HUES48 (cell line): ENCODE measurements around the gene TRMT61A.

Experiments used
- H3K27ac ChIP-seq: one replicate; pipeline ENCODE4 v1.7.0; 2013; ENCODE audit warnings: low read depth, low read length, inconsistent platforms
- H3K27me3 ChIP-seq: 2 replicates; pipeline ENCODE4 v1.6.1; 2013; ENCODE audit warnings: mild to moderate bottlenecking, low read length; ENCODE audit not compliant: control insufficient read depth, insufficient read depth
- H3K36me3 ChIP-seq: 2 replicates; pipeline ENCODE4 v1.6.1; 2013; ENCODE audit warnings: low read length; ENCODE audit not compliant: control insufficient read depth, insufficient read depth
- H3K4me1 ChIP-seq: 2 replicates; pipeline ENCODE4 v1.6.1; 2013; ENCODE audit warnings: mild to moderate bottlenecking, low read length; ENCODE audit not compliant: control insufficient read depth, insufficient read depth
- H3K4me3 ChIP-seq: 2 replicates; pipeline ENCODE4 v1.5.1; 2013; ENCODE audit warnings: mild to moderate bottlenecking, low read depth, low read length
- H3K9ac ChIP-seq: 2 replicates; pipeline ENCODE4 v1.6.1; 2013; ENCODE audit warnings: mild to moderate bottlenecking, low read depth, low read length, moderate library complexity
- H3K9me3 ChIP-seq: 2 replicates; pipeline ENCODE4 v1.6.1; 2013; ENCODE audit warnings: low read length; ENCODE audit not compliant: control insufficient read depth, insufficient read depth

Gene TRMT61A

GRCh38 chr14:103563844-103564505 lies 35.0 kb downstream of the TRMT61A start:
- Histone ChIP-seq H3K4me1 (peaks cover 6% of the 10 kb centered on the region; the same call in 1 of the 2 replicates), H3K27ac (no peak overlapping the region), H3K36me3 (peaks cover 18% of the 10 kb centered on the region), H3K9me3 (no peaks in the 10 kb centered on the region), H3K4me3 (peak overlapping the region; percentile 85), H3K9ac (0 out of 2 replicates have a peak overlapping the region, but pooled peaks have one; percentile 95), H3K27me3 (no peaks in the 10 kb centered on the region)

DNA sequence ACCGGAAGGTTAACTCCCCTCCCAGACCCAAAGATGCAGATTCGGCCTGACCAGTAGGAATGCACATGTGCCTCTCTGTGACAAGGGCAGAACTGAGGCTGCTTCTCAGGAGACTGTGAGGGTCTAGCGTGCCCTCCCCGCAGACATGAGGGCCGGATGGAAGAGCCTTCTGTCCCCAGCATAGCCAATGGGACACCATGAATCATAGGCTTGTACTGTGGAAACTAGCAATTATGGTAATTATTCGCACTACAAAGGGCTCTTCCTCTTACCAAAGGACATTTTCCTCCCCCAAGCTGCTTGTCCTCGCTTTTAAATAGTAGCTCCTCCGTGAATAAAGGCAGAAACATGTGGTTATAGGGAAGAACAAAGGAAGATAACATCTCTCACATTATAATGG lies 40.0 kb downstream of the TRMT61A start:
- Histone ChIP-seq H3K9me3 (no peaks in the 10 kb centered on the region), H3K27me3 (no peaks in the 10 kb centered on the region), H3K9ac (no peak overlapping the region), H3K4me3 (no peak overlapping the region), H3K4me1 (peaks cover 6% of the 10 kb centered on the region; the same call in 1 of the 2 replicates), H3K27ac (peak overlapping the region; percentile 39), H3K36me3 (0 out of 2 replicates have a peak, but pooled peaks cover under 1% of the 10 kb centered on the region)

- Histone ChIP-seq H3K27ac (peak overlapping the region; percentile 39), H3K4me1 (peaks cover 6% of the 10 kb centered on the region; the same call in 1 of the 2 replicates), H3K36me3 (peaks cover 5% of the 10 kb centered on the region; the same call in 1 of the 2 replicates), H3K9me3 (no peaks in the 10 kb centered on the region), H3K4me3 (no peak overlapping the region), H3K9ac (no peak overlapping the region), H3K27me3 (no peaks in the 10 kb centered on the region)
Measured at GRCh38 chr14:103569408-103569807, 40.4 kb downstream of the TRMT61A start.

GRCh38 chr14:103574104-103574503 lies 45.1 kb downstream of the TRMT61A start:
- H3K9ac ChIP-seq, result no peak overlapping the region
- peaks cover 33% of the 10 kb centered on the region for H3K36me3 ChIP-seq
- H3K27ac ChIP-seq, result no peak overlapping the region
- no peaks in the 10 kb centered on the region for H3K27me3 ChIP-seq
- H3K4me1 ChIP-seq, result 0 out of 2 replicates have a peak, but pooled peaks cover 1% of the 10 kb centered on the region
- H3K9me3 ChIP-seq, result no peaks in the 10 kb centered on the region
- H3K4me3 ChIP-seq, result no peak overlapping the region

DNA sequence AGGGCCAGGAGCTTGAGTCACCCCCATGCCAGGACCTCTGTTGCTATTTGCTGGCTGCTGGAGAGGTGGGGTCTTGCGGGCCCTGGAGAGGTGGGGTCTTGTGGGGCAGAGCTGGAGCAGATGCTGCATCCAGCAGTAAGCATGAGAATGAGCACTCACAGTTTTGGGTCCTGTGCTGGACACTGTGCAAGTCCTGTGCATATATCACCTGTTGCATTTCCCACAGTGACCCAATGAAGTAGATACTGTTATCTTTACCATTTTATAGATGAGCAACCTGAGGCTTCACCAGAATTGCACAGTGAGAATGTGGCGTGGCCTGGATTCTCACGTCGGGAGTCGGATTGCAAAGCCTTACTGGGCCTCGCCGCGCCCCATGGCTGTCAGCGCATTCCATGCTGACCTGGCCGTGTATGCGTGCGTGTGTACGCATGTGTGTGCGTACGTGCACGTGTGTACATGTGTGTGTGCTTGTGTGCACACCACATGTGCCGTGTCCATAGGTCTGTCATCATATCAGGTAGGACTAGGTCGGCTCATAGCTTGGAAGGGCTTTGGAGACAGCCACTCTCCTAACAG lies 45.8 kb downstream of the TRMT61A start:
- Histone ChIP-seq H3K9ac (no peak overlapping the region), H3K4me3 (no peak overlapping the region), H3K9me3 (no peaks in the 10 kb centered on the region), H3K4me1 (no peaks in the 10 kb centered on the region), H3K36me3 (peaks cover 33% of the 10 kb centered on the region), H3K27me3 (no peaks in the 10 kb centered on the region), H3K27ac (no peak overlapping the region)

GRCh38 chr14:103576371-103577024 lies 47.5 kb downstream of the TRMT61A start:
- Histone ChIP-seq H3K36me3 (peaks cover 33% of the 10 kb centered on the region), H3K9me3 (no peaks in the 10 kb centered on the region), H3K9ac (no peak overlapping the region), H3K27me3 (no peaks in the 10 kb centered on the region), H3K4me1 (no peaks in the 10 kb centered on the region), H3K27ac (peak overlapping the region; percentile 66), H3K4me3 (no peak overlapping the region)

DNA sequence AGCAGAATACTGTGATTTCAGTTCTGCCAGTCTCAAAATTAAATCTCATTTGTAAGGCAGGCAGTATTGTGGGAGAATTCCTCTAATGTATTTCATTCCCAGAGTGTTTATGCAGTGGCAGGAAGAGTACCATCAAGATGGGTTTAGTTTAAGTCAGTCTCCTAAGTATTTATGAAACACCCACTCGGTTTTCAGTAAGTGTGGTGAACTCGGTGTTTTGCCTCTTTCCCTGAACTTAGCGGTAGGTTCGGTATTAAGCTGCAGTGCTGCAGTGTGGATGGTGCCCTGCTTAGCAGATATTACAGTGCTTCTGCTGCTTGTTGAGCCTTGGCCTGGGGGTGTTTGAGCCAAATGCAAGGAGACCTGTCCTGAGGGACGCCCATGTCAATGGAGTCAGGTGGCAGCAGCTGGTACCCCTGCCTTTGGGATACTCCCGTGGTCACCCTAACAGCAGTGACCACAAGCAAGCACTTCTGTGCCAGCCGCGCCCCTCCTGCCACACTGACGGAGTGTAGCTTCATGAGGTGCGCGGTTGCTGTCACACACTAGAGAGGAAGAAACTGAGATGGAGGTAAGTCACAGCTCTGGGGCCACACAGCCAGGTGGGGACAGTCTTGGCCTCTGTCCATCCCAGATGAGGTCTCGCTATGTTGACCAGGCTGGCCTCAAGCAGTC lies 49.5 kb downstream of the TRMT61A start:
- H3K4me3 ChIP-seq, result no peak overlapping the region
- no peaks in the 10 kb centered on the region for H3K27me3 ChIP-seq
- H3K4me1 ChIP-seq, result no peaks in the 10 kb centered on the region
- no peaks in the 10 kb centered on the region for H3K9me3 ChIP-seq
- H3K9ac ChIP-seq, result no peak overlapping the region
- peaks cover 33% of the 10 kb centered on the region for H3K36me3 ChIP-seq
- H3K27ac ChIP-seq, result no peak overlapping the region

GRCh38 chr14:103581206-103581605 lies 52.2 kb downstream of the TRMT61A start:
- Histone ChIP-seq H3K27me3 (no peaks in the 10 kb centered on the region), H3K4me1 (no peaks in the 10 kb centered on the region), H3K36me3 (peaks cover 19% of the 10 kb centered on the region), H3K4me3 (no peak overlapping the region), H3K9ac (no peak overlapping the region), H3K27ac (no peak overlapping the region), H3K9me3 (no peaks in the 10 kb centered on the region)

DNA sequence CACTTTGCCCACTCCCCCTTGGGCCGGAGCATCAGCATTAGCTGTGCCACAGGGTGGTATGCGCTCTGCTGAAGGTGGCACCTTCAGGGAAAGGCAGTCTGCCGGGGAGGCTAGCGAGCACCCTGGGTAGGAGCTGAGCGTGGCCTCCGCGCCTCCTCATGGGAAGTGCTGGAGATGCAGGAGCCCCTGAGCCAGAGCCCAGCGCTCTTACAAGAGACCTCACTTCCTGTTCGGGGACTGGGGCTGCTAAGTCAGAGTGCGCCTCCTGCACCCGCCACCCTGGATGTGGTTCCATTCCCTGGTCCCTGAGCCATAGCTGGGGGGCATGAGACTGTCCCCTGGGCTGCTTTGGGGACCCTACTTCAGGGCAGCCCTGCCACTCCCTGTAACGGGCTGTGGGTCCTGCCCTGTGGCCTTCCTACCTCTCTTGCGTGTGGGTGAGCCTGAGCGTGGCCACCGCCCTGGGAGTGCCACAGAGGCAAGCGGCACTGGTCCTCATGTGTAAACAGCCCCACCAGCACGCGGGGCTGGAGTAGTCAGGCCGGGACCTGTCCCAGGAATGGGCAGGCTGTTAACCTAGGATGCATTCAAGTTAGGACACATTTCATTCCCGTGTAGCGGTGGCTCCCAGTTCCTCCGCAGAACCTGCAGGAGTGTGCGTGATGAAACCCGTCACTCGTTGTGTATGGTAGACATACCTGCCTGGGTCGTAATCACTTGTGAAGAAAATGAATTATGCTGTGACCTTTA lies 53.1 kb downstream of the TRMT61A start:
- Histone ChIP-seq H3K4me1 (no peaks in the 10 kb centered on the region), H3K27ac (no peak overlapping the region), H3K27me3 (no peaks in the 10 kb centered on the region), H3K9me3 (no peaks in the 10 kb centered on the region), H3K4me3 (no peak overlapping the region), H3K9ac (no peak overlapping the region), H3K36me3 (peaks cover 15% of the 10 kb centered on the region)

DNA sequence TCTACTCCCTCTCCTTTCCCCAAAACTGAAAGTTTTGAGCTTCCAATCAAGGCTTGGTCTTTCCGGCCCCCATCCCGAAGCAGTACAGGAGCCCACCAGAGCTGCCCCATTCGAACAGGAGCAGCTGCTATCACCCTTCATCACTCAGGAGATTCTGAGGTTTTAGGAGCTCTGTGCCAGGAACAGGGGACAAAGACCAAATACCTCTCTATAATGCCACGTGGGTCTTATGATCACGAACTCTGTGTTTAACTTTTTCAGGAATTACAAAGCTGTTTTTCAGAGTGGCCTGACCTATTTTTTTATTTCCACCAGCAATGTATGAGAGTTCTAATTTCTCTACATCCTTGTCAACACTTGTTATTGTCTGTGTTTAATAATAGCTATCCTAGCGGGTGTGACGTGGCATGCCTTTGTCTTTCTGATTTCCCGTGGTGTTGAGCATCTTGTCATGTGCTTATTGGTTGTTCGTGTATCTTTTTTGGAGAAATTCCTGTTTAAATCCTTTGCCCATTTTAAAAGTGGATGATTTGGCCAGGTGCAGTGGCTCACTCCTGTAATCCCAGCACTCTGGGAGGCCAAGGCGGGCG lies 55.4 kb downstream of the TRMT61A start:
- no peaks in the 10 kb centered on the region for H3K27me3 ChIP-seq
- no peaks in the 10 kb centered on the region for H3K4me1 ChIP-seq
- H3K9me3 ChIP-seq, result no peaks in the 10 kb centered on the region
- peaks cover 12% of the 10 kb centered on the region for H3K36me3 ChIP-seq
- no peak overlapping the region for H3K27ac ChIP-seq
- no peak overlapping the region for H3K4me3 ChIP-seq
- no peak overlapping the region for H3K9ac ChIP-seq
